HEK293 (cell line): ENCODE data around the gene ABLIM2.

ENCODE experiments used
- CTCF ChIP-seq: fragments of 450-650 bp; formaldehyde crosslinking; IDR thresholded peaks from 2 replicates; pipeline ENCODE4 v1.5.1; 2016; ENCODE audit warnings: missing biosample characterization, missing genetic modification characterization
- GLIS1 ChIP-seq: fragments of 450-650 bp; formaldehyde crosslinking; IDR thresholded peaks from 2 replicates; pipeline ENCODE4 v1.5.1; 2016; ENCODE audit warnings: missing biosample characterization, missing genetic modification characterization
- RBAK ChIP-seq: fragments of 450-650 bp; formaldehyde crosslinking; IDR thresholded peaks from 2 replicates; pipeline ENCODE4 v1.5.1; 2016; ENCODE audit warnings: missing biosample characterization, missing genetic modification characterization
- REST ChIP-seq: fragments of 450-650 bp; formaldehyde crosslinking; IDR thresholded peaks from 2 replicates; pipeline ENCODE4 v1.5.1; 2016; ENCODE audit warnings: missing biosample characterization, missing genetic modification characterization
- ZNF132 ChIP-seq: fragments of 450-650 bp; formaldehyde crosslinking; IDR thresholded peaks from 2 replicates; pipeline ENCODE4 v1.5.1; 2017; ENCODE audit warnings: missing biosample characterization, missing genetic modification characterization, borderline replicate concordance
- ZNF23 ChIP-seq: fragments of 450-650 bp; formaldehyde crosslinking; IDR thresholded peaks from 2 replicates; pipeline ENCODE4 v1.5.1; 2016; ENCODE audit warnings: missing biosample characterization, missing genetic modification characterization, borderline replicate concordance
- ZNF510 ChIP-seq: fragments of 450-650 bp; formaldehyde crosslinking; IDR thresholded peaks from 2 replicates; pipeline ENCODE4 v1.5.1; 2018; ENCODE audit warnings: mild to moderate bottlenecking, missing genetic modification characterization, missing biosample characterization; ENCODE audit not compliant: insufficient replicate concordance
- ZNF548 ChIP-seq: fragments of 450-650 bp; formaldehyde crosslinking; IDR thresholded peaks from 2 replicates; pipeline ENCODE4 v1.5.1; 2016; ENCODE audit warnings: missing biosample characterization, missing genetic modification characterization
- ZNF692 ChIP-seq: fragments of 450-650 bp; formaldehyde crosslinking; IDR thresholded peaks from 2 replicates; pipeline ENCODE4 v1.5.1; 2016; ENCODE audit warnings: missing biosample characterization, missing genetic modification characterization
- ZSCAN18 ChIP-seq: fragments of 450-650 bp; formaldehyde crosslinking; IDR thresholded peaks from 2 replicates; pipeline ENCODE4 v1.5.1; 2016; ENCODE audit warnings: missing biosample characterization, missing genetic modification characterization

- TF ChIP-seq RBAK (tag by site-specific recombination) (no peak), GLIS1 (tag by site-specific recombination) (no peak), ZNF692 (tag by site-specific recombination) (no peak), ZNF23 (tag by site-specific recombination) (no peak), CTCF (tag by site-specific recombination) (no peak), ZNF548 (tag by site-specific recombination) (no peak), ZNF132 (tag by site-specific recombination) (no peak), REST (tag by site-specific recombination) (no peak), ZSCAN18 (tag by site-specific recombination) (no peak), ZNF510 (no peak)
Observed at GRCh38 chr4:8131826-8132225, 26.8 kb downstream of the ABLIM2 start.
